NCI-H510A treated with DMSO at 0.1 percent for 48 hours (cell line): Measurements from ENCODE around the gene ANKS1A.

ENCODE experiments used
- DNase-seq: peaks from one replicate; lab custom pipeline; 2025; lab: John Stamatoyannopoulos, UW

The ANKS1A gene

DNA sequence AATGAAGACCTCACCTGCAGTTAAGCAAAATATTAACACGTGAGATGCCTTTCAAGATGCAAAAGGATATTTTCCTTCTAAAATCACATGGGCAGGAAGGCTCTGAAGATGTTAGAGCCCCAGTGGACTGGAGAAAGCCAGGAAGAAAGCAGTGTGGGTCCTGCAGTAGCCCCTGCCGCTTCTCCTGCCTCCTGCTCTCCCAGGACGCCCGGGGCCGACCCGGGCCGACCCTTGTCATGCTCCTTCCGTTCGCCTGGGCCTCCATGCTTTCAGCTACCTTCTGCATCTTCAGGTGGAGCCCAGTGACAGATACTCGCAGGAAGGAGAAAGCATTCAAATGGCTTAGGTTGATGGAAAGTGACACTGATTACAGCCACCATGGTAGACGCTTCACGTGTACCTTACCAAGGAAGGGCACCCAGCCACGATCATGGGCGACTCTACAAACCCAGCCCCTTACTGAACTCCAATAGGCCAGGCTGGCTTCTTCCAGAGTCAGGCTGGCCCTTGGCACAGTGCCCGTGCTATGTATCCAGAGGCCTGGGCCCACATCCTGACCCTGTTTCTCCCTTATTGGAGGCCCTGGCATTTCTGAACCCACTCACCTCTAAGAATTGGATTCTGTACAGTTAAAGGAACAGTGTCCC is 183.1 kb downstream of the ANKS1A start:
- no peak for DNase-seq

DNA sequence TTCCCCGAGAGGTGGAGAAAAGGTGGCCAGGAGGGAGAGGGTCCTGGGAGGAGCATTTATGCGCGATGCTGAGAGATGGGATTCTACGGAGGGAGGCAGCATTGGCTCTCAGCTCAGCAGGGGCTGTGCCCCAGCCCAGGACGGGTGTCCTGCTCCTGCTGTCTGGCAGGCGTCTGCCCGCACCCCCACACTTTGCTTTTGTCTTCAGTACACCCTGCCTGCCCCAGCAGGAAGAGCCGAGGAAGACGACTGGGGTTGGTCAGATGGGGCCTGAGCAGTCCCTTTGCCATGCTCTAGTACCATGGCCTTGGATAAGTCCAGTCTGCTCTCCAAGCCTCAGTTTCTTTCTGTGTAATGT is 183.6 kb downstream of the ANKS1A start:
- no peak for DNase-seq

DNA sequence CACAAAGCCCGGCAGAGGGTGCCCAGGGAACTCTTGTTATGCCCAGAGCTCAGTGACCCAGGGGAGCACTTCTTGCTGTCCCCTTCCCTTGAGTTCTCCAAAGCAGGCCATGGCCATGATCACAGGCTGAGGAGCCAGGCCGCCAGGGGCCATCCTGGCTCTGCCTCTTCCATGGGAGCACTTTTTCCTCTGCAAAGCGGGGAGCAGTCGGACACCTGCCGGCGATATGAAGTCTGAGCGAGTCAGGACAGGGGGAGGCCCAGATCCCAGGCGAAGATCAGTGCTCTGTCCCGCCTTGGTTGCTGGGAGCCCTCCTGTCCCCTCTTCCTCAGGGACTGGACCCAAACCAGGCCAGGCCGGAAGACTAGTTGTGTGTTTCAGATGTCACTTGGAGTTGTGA is 184.2 kb downstream of the ANKS1A start:
- DNase-seq = no peak

DNA sequence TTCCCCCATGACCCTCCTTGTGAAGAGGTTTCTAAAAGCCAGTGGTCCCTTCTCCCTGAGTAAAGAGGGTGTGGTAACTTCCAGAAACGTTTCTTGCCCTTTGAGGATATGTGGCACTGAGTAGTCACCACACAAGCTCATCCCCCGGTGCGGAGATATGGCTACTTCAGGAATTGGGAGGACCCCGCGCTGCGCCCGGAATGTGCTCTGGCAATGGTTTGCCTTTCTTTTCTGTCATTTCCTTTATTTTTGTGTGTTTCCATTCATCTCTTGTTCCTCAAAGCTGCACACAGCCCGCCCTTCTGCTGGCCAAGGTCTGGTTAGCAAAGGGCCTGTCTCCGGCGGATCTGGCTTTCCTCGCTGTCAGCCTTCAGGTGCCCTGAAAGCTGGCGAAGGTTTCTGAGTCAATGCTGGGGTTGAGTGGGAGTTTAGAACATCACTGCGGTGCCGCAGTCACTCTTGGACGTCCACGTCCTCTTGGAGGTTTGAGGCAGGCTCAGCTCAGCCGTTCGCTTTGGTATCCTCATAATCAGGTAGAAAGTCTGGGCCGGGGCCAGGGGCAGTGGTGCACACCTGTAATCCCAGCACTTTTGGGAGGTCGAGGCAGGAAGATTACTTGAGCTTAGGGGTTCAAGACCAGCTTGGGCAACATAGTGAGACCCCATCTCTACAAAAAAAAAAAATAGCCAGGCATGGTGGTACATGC is 184.9 kb downstream of the ANKS1A start:
- DNase-seq = no peak

DNA sequence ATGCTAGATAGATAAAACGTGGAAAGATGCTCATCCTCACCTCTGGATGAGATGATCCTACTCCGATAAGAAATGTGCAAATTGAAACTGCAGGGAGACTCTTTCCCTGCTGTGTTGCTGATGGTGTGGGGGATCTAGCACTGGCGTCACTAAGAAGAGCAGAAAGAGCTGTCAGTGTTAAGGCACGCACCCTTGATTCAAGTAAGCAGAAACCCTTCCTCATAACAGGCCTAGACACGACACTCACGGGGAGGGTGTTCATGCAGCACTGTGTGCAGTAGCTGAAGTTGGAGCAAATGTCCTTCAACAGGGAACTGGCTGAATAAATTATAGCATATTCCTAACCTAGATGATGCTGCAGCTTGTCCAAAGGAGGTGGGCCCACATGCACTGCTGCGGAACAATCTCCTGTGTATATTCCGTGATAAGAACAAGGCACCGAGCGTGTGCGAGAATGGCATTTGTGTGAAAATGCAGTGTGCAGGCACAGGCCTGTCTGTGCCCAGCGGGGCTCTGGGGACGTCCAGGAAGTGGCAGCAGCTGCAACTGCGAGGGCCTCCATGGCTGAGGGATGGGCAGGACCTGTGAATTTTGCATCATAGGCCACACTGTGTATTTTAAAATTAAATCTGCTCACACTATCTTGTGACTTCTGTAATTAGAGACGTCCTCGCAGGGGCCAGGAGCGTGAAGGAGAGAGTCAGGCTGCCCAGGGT is 188.1 kb downstream of the ANKS1A start:
- DNase-seq = no peak

DNA sequence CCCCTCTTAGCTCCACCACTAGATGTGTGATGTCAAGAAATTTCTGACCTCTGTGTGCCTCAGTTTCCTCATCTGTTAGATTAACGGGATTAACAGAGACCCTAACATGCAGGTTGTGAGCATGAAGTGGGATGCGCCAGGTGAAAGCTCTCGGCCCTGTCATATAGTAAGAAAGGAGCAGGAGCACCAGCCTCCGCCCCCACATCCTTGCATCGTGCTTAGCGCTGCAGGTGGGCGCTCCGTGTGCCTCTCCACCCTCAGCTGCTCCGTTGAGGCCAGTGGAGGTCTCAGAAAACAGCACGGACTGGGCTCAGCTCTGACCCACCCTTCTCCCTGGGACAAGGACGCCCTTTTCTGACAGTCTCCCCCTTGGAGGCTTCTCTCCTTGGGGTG is 188.7 kb downstream of the ANKS1A start:
- no peak for DNase-seq

DNA sequence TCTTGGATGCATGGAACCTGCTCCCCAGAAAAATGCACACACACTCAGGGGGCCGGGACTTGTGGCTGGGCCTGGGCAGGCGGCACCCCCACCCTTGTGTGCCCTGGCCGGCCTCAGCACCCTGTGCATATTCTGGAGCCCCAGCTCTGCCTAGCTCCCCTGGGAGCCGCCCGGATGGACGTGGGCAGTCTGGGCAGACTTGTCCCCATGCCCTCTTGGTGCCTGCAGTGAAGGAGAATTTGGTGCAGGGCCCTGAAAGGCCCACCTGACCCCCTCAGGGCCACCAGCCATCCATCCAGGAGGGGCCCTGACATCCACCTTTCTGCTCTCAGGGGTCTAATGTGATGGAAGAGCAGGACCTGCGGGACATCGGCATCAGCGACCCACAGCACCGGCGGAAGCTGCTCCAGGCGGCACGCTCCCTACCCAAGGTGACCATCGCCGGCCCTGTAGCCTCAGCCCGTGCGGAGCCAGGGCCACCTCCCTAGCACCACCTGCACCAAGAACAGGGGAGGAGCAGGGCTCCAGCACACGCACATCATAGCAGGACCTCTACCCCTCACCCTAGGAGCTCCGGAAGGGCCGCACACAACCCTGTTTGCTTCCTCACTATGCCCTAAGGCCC is 189.3 kb downstream of the ANKS1A start:
- no peak for DNase-seq

DNA sequence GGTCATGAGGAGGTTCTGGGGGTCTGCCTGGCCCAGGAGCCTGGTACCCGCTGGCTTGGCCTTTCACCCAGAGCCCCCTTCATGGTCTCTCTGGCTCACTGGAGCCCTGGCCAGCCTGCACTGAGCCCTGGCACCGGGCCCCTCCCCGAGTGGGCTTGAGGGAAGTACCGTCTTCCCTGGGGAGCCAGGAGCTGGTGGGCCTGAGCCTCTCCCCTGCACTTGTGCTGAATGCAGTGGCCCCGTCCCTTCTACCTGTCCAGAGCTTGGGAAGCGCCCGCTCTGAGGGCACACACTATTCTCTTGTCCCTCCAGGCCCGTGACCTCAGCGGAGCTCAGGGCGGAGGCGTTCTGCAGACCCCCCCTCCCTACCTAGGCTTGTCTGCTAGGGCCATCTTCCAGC is 189.8 kb downstream of the ANKS1A start:
- no peak for DNase-seq

DNA sequence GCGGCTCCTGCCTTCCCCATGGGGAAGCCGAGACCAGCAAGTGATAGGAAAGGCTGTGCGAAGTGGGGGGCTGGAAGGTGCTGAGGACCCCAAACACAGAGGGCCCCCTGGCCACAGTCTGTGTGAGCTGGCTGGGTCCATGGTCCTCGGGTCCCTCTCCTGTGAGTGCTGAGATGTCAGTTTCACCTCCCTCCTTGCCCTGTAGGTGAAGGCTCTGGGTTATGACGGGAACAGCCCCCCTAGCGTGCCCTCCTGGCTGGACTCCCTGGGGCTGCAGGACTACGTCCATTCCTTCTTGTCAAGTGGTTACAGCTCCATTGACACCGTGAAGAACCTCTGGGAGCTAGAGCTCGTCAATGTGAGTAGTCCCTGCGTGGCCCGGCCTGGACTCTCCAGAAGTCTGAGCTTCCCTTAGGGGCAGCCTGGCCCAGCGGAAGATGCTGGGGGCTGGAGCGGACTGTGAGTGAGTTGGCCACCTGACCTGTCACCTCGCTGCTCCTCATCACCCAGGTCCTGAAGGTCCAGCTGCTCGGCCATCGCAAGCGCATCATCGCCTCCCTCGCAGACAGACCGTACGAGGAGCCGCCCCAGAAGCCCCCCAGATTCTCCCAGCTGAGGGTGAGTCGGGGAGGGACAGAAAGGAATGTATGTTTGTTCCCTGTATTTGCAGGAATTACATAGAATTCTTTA is 190.4 kb downstream of the ANKS1A start:
- DNase-seq = no peak

DNA sequence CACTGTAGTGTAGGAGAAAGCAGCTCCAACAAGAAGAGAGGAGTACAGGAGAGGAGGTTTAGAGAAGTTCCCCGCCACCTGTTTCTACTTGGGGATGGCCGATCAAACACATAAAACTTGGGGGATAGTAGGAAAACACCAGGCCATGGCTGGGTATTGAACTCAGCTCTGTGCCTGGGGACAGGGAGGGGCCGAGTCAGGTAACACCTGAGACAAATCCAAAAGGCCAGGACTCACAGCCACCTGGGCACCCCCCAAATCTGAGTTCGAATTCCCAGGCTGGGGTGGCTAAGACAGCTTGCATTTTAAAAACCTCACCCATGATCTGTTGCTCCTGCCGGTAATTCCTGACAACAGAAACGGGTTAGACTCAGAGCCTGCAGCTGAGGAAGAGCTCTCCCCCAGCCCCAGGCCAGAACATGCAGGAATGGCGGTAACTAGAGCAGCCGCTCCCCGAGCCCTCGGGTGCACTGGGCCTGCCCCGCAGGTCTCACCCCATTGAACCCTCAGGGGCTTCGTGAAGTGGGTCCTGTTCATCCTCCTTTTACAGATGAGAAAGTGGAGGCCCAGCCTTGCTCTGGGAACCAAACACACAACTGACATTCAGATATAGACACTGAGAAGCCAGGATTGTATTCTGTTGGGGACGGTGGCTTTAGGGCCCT is 191.1 kb downstream of the ANKS1A start:
- no peak for DNase-seq

DNA sequence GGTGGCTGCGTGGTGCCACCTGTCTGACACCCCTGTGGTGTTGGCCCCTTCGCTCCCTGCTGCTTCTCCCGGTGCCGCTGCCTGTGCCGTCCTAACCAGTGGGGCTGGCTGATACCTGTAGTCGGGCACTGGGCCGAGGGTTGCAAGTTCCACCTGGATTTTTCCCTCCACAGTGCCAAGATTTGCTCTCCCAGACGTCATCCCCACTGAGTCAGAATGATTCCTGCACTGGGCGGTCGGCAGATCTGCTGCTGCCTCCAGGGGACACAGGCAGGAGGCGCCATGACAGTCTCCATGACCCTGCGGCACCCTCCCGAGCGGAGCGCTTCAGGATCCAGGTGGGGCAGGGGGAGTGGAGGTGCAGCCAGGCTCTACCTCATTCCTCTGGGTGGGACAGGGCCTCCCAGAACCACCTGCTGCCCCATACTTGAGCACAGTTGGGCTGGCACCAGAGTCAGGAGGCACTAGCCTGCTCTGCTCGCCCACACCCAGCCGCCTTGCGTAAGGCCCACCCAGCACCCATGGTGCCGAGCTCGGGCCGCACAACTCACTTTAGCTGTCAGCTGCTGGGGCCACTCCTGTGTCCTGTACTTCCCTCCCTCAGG is 191.9 kb downstream of the ANKS1A start:
- no peak for DNase-seq

DNA sequence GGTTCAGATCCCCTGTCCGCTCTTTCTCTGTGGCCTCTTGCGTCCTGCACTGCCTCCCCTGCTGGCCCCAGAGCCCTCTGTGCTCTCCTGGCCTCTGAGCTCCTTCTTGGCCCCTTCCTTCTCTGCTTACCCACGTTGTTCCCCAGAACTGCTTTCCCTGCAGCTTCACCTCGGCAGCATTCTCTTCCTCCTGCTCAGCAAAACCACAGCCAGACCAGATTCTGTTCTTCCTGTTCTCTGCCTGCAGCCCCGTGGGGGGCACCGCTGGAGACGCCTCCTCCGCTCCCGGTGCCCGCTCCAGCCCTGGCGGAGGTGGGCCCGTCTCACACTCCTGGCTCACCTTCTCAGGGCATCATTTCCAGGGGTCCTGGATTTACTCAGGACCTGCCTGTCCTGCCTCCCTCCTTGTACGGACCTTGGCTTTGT is 192.4 kb downstream of the ANKS1A start:
- no peak for DNase-seq

DNA sequence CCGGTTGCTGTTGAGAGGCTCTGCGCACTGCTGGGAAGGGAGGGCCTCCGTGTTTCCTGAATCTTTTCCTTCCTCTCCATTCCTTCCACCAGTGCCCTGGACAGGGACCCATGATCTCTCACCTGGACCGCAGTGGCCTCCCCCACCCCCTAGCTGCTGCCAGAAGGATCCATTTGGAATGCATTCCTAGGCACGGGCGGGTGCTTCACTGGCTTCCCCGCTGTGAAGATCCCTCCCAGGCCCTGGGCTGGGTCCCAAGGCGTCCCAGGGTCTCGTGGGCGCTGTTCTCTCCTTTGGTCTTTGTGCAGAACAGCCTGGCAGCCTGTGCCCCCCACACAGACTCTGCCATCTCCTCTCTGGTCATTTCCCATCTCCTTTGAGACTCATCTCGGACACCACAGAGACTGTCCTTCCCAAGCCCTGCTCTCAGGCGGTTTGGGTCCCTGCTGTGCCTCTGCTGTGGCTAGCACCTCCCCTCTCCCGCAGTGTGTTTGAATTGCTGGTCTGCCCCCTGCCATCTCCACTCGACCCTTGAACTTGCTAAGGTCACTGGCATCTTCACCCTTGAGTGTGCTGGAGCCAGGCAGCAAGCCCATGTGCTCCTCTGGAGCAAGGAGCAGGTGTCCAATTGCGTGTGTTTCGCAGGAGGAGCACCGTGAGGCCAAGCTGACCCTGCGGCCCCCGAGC is 193.1 kb downstream of the ANKS1A start:
- no peak for DNase-seq

DNA sequence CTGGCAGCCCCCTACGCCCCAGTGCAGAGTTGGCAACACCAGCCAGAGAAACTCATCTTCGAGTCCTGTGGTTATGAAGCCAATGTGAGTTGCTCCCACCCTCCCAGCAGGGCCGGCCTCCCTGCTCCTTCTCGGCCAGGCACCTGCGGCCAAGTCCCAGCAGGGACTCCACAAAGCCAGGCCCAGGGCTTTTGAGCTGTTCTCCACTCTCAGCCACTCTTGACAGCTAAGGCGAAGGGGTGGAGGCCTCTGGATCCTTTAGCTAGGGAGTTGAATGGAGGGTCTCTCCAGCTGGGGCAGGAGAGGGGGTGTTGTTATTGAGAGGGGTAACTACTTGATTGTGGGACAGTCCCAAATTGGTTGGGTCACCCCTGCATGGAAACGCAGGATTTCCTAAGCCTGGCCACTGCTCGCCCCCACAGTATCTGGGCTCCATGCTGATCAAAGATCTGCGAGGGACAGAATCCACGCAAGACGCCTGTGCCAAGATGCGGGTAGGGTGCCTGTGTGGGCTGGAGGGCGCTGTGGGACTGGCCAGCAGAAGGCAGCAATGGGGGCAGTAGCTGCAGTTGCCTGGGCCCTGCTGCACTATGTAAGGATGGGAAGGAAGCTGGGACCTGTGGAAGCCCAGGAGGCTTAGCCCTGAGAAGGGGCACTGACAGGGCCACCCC is 193.8 kb downstream of the ANKS1A start:
- no peak for DNase-seq

DNA sequence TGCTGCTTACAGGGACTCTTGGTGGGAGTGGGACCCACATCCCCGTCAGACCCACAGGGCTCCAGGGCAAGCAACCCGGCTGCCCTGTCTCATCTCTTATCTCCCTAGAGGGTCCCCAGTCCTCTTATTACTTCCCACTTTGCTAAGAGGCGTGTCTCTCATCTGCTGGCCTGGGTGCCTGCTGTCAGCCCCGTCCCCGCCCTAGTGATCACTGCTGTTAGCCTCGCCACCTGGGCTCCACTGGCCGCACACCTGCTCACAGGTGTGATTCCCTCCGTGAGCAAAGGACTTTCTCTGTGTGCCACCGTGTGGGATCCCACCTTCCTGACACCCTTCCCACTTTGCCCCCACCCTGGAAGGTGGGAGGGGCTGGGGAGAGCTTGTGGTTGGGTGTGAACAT is 194.5 kb downstream of the ANKS1A start:
- DNase-seq = no peak

DNA sequence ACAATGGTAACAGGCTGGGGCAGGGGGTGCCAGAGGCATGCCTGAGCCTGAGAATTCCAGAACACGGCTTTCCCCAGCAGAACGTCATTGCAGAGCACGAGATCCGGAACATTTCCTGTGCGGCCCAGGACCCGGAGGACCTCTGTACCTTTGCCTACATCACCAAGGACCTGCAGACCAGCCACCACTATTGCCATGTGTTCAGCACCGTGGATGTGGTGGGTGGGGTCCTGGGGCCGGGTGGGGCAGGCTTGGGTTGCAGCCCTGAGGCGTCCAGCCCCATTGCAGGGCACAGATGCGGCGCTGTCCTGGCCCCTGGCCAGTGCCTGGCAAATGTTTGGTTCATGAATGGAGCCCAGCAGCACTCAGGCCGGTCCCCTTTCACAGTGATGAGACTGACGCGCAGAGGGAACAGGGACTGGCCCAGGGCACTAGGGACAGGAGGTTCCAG is 195.0 kb downstream of the ANKS1A start:
- no peak for DNase-seq

DNA sequence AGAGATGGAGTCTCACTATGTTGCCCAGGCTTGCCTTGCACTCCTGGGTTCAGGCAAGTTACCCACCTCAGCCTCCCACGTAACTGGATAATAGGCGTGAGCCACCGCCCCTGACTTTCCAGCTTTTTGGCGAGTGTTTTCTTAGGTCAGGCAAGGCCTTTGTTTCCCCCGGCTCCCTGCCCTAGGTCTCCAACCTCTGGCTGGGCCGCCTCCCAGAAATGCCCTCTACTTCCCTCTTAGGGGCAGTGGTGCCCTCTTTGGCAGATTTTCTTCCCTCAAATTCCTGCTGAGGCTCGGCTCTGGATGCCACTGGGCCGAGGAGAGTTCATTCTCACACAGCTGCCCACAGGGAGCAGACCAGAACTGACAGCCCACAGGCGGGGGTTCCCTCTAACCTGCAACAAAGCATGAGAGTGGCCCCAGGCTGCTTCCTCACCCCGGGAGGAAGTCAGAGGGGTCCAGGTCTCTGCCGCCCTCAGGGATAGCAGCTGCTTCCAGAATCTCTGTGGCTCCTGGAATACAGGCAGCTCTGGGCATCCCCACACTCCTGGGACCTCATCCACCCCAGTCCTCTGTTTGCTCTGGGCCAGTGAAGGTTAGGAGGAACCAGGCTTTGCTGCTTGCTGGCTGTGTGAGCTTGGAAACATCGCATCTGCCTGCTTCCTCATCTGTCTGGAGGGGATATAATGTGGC is 195.6 kb downstream of the ANKS1A start:
- DNase-seq = no peak

DNA sequence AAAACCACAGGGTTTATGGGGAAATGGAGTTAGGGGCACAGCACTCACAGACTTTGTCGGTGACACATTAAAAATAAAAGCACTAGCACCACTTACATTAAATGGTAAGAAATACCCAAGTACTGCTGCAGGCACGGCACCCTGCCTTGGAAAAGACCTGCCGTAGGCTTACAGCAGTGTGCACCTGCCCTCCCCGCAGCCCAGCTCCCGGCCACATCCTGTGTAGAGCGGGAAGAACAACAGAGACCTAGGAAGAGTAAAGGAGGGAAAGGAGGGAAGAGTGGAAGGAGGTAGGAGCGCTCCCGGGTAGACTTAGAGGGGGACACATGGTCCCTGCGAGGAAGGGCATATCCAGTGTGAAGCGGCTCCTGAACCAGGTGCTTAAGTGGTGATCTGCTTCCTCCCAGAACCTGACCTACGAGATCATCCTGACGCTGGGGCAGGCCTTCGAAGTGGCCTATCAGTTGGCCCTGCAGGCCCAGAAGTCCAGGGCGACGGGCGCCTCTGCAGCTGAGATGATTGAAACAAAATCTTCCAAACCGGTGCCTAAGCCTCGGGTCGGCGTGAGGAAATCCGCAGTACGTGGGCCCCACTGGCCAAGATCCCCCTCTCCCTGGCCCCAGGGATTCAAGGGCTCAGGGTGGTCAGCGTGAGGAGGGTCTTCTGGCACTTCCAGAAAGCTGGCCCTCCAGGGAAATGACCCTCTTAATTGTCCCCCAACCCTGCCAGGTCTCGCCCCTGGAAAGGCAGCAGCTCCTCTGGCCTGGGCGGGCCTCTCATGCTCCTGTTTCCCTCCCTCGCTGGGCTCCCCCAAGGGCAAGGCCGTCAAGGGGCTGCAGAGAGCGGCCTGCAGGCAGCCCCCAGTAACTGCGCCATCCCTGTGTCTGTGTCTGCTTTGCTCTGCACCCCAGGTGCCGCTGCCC is 196.6 kb downstream of the ANKS1A start:
- no peak for DNase-seq

DNA sequence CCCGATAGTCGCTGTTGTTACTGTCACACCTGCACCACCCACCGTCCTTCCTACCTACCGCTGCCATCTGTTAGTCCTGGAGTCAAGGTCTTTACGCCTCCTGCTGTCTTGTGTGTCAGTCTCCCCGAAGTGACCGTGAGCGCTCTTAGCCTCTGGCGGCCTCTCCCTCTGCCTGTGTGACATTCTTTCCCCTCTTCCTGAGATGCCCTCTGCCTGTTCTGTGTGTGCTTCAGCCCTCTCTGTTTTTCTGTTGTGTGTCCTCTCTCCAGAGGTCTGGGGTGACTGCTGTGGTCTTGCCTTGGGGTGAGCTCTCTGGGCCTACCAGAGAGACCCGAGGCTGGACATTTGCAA is 197.2 kb downstream of the ANKS1A start:
- DNase-seq = no peak
